GM12878 (cell line): ENCODE measurements around the gene RIT2. TPM values are rescaled to one million over a fixed set of nuclear protein-coding genes. Genes with fewer than 3 reads are reported as not detected.

Source experiments
- ATAC-seq: fragments of 200-7000 bp; cut with Tn5 transposase; 3 replicates; pipeline ENCODE4 v1.9.1; 2020; ENCODE audit warnings: mild to moderate bottlenecking, moderate library complexity
- BruUV-seq: library from RNA; stranded (reverse); fragments of 400-500 nt; replicated peaks from 2 replicates; lab custom pipeline; 2021; lab: Mats Ljungman, UMichigan
- CTCF ChIA-PET: fragments of 300-600 bp; sonication (Branson Sonifier 250); formaldehyde crosslinking; extraction: SDS; loops from one replicate; lab custom pipeline; 2021; ENCODE audit warnings: inconsistent platforms; lab: Yijun Ruan, JAX
- POLR2A ChIA-PET: fragments of 350-600 bp; formaldehyde crosslinking; extraction: SDS; loops from one replicate; lab custom pipeline; 2021; ENCODE audit warnings: inconsistent platforms; lab: Charles Lee
- RAD21 ChIA-PET: fragments of 300-600 bp; sonication (Branson Sonifier 250); formaldehyde crosslinking; loops from one replicate; lab custom pipeline; 2023; ENCODE audit warnings: antibody characterized with exemption; ENCODE audit not compliant: unreplicated experiment; lab: Charles Lee
- SMC1A ChIA-PET: fragments of 300-600 bp; sonication (Branson Sonifier 250); formaldehyde crosslinking; loops from one replicate; lab custom pipeline; 2023; ENCODE audit not compliant: unreplicated experiment, uncharacterized antibody; lab: Charles Lee
- DNase-seq: peaks from one replicate; pipeline ENCODE4 v3.0.0-alpha.2; 2011; ENCODE audit warnings: low read depth, low spot score
- FAIRE-seq: peaks from 3 replicates; lab custom pipeline; 2011; peaks lifted over from hg19 to GRCh38; lab: Jason Lieb, UNC
- H2AFZ ChIP-seq: 2 replicates; pipeline ENCODE4 v1.6.0; 2011; ENCODE audit warnings: low read depth, low read length, control low read depth; ENCODE audit not compliant: control insufficient read depth
- H3K27ac ChIP-seq: 2 replicates; pipeline ENCODE4 v1.5.1; 2011; ENCODE audit warnings: control low read depth; ENCODE audit not compliant: control insufficient read depth, insufficient read depth
- H3K27me3 ChIP-seq, 2 experiments: replicated peaks in 1 of 2; 2 replicates each; pipeline versions ENCODE4 v1.6.0 to v1.6.1; 2011; ENCODE audit warnings: low read length in 1 of 2; ENCODE audit not compliant: control insufficient read depth in 2 of 2, insufficient read depth in 2 of 2
- H3K36me3 ChIP-seq, 2 experiments: 2 replicates each; pipeline ENCODE4 v1.5.1; 2011; ENCODE audit warnings: low read length in 1 of 2; ENCODE audit not compliant: control insufficient read depth in 2 of 2, insufficient read depth in 2 of 2
- H3K4me1 ChIP-seq: 2 replicates; pipeline ENCODE4 v1.6.1; 2011; ENCODE audit warnings: mild to moderate bottlenecking, low read length, moderate library complexity, mixed read lengths; ENCODE audit not compliant: control insufficient read depth, insufficient read depth
- H3K4me2 ChIP-seq: 2 replicates; pipeline ENCODE4 v1.6.0; 2011; ENCODE audit warnings: control low read depth; ENCODE audit not compliant: control insufficient read depth, insufficient read depth
- H3K4me3 ChIP-seq: fragments of 200-600 bp; sonication (generic); 2 replicates; pipeline ENCODE4 v1.5.1; 2016
- H3K79me2 ChIP-seq: 2 replicates; pipeline ENCODE4 v1.6.0; 2011; ENCODE audit warnings: low read length; ENCODE audit not compliant: control insufficient read depth, insufficient read depth
- H3K9ac ChIP-seq: 2 replicates; pipeline ENCODE4 v1.8.0; 2011; ENCODE audit warnings: low read length, control low read depth, mixed read lengths; ENCODE audit not compliant: control insufficient read depth, insufficient read depth
- H3K9me3 ChIP-seq: replicated peaks from 3 replicates; pipeline ENCODE4 v1.5.1; 2011; ENCODE audit warnings: mild to moderate bottlenecking, low read length; ENCODE audit not compliant: control insufficient read depth, insufficient read depth
- H4K20me1 ChIP-seq: 2 replicates; pipeline ENCODE4 v1.6.0; 2011; ENCODE audit not compliant: control insufficient read depth, insufficient read depth
- BHLHE40 ChIP-seq, 2 experiments: fragments of 450-650 bp in 1 of 2; IDR thresholded peaks; 2 replicates each; pipeline ENCODE4 v1.6.1; 2011 to 2017; ENCODE audit warnings: low read depth in 2 of 2, borderline replicate concordance in 1 of 2, improper control_type of control experiment in 1 of 2, low read length in 1 of 2, mild to moderate bottlenecking in 1 of 2
- GABPA ChIP-seq: IDR thresholded peaks from 2 replicates; pipeline ENCODE4 v1.6.1; 2014; ENCODE audit warnings: antibody characterized with exemption, low read depth, mild to moderate bottlenecking, inconsistent platforms
- MEF2B ChIP-seq: fragments of 450-650 bp; IDR thresholded peaks from 2 replicates; pipeline ENCODE4 v1.6.1; 2018; ENCODE audit warnings: mild to moderate bottlenecking, moderate library complexity; ENCODE audit not compliant: partially characterized antibody, poor library complexity, severe bottlenecking
- MLLT1 ChIP-seq: fragments of 450-650 bp; IDR thresholded peaks from 2 replicates; pipeline ENCODE4 v1.6.1; 2016; ENCODE audit warnings: mild to moderate bottlenecking
- NBN ChIP-seq: fragments of 450-650 bp; IDR thresholded peaks from 2 replicates; pipeline ENCODE4 v1.6.1; 2016
- POLR2AphosphoS5 ChIP-seq: IDR thresholded peaks from 2 replicates; pipeline ENCODE4 v1.6.1; 2011; ENCODE audit warnings: mild to moderate bottlenecking, low read length, inconsistent platforms
- RAD21 ChIP-seq: IDR thresholded peaks from 2 replicates; pipeline ENCODE4 v1.6.1; 2011; ENCODE audit warnings: mild to moderate bottlenecking, low read depth, low read length, moderate library complexity; ENCODE audit not compliant: insufficient read depth
- ZNF217 ChIP-seq: fragments of 450-650 bp; IDR thresholded peaks from 2 replicates; pipeline ENCODE4 v1.6.1; 2017; ENCODE audit warnings: antibody characterized with exemption, mild to moderate bottlenecking
- ZNF622 ChIP-seq: fragments of 450-650 bp; IDR thresholded peaks from 2 replicates; pipeline ENCODE4 v1.6.1; 2017; ENCODE audit warnings: mild to moderate bottlenecking, inconsistent platforms
- WGBS: methylation state at CpG from one replicate; pipeline ENCODE4 v1.1.6; 2016; ENCODE audit warnings: low lambda C conversion rate; ENCODE audit not compliant: insufficient replicate concordance, insufficient coverage; ENCODE audit errors: missing lambda C conversion rate; 5-methylcytosine and 5-hydroxymethylcytosine counted together
- in situ Hi-C: fragments of 300-500 bp; cut with MboI; formaldehyde crosslinking; loops from 9 replicates; pipeline ENCODE4 v1.14.3; 2018; ENCODE audit warnings: mixed read lengths
- intact Hi-C: fragments of 100-400 bp; cut with micrococcal nuclease; formaldehyde crosslinking; loops from one replicate; pipeline ENCODE4 v1.14.2; 2022; ENCODE audit not compliant: unreplicated experiment
- polyA plus RNA-seq, 11 experiments: library from polyadenylated mRNA; depleted of rRNA in 4 of 11; unstranded in 6 of 11; stranded (reverse) in 5 of 11; fragments of >200 nt; fragmentation: Nextera tagmentation in 4 of 11; fragmentation: Illumina TruSeq in 1 of 11; extraction: Ambion mirVana in 4 of 11; extraction: Trizol in 1 of 11; gene quantifications; 1 replicate in 1 of 11; 2 replicates in 10 of 11; pipeline versions ENCODE4 v1.2.1 to v1.2.3, GENCODE V29; 2011 to 2016; ENCODE audit warnings: inconsistent platforms in 2 of 11, missing spikeins in 2 of 11, low read depth in 1 of 11
- total RNA-seq, 4 experiments: library from RNA; depleted of rRNA in 3 of 4; stranded (reverse); fragments of >200 nt in 3 of 4; fragmentation: Illumina TruSeq in 1 of 4; extraction: Trizol in 1 of 4; gene quantifications; 2 replicates each; pipeline versions ENCODE4 v1.2.1 to v1.2.3, GENCODE V29; 2013 to 2021

The RIT2 gene
- total and polyA plus RNA-seq, 10 of the 15 experiments (the other 5 are each of a cell fraction or from before 2014, with no cell fraction given), result not detected

DNA sequence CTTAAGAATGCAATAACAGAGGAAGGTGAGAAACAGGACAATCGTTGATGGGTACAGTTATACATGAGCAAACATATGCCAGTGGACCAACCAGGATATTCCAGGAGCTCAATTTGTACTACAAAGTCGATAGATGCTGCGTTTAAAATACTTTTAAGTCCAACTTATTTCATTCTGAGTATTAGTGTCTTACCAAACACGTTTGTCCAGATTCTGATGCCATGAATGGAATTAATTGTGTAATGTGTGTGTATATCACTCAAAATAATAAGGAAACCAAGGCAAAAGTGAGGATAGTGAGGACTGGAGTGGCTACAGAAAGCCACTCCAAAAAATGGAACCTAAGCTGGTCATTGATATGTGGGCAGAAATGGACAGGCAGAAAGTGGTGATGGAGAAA is 332.6 kb downstream of the RIT2 start (continued):
- TF ChIP-seq RAD21, result no peak
- no peak for TF ChIP-seq ZNF217
- no peak for TF ChIP-seq NBN

GRCh38 chr18:42781298-42781815 is 334.1 kb downstream of the RIT2 start:
- no peak for DNase-seq
- SMC1A ChIA-PET, result interaction anchor here (1.3 kb wide), 1 partner anchor 143 kb away, joined by 3 read pairs; no protein-coding TSS in a partner anchor
- TF ChIP-seq ZNF217, result no peak
- TF ChIP-seq MEF2B, result no peak
- TF ChIP-seq MLLT1, result no peak
- no peak for TF ChIP-seq ZNF622
- no peak for TF ChIP-seq BHLHE40 (IDR thresholded peaks at IDR 0.05; ENCODE audit: borderline replicate concordance in 1 of 2, low read depth in 2 of 2, low read length in 1 of 2)
- TF ChIP-seq GABPA, result no peak
- TF ChIP-seq POLR2AphosphoS5, result no peak
- TF ChIP-seq, all 136 proteins: peak for 0
- in situ Hi-C loops (no loop called here), intact Hi-C loops (no loop called here)
- H3K79me2 ChIP-seq, result no peaks in the 10 kb centered on the region
- no peak overlapping the region for H3K4me3 ChIP-seq
- no peak overlapping the region for H3K27ac ChIP-seq
- H3K9ac ChIP-seq, result no peak overlapping the region
- POLR2A ChIA-PET, result no interaction called here
- no peak overlapping the region for H2AFZ ChIP-seq
- CTCF ChIA-PET, result no interaction called here
- H3K27me3 ChIP-seq, result no peaks in the 10 kb centered on the region
- WGBS, result 26% methylated on average over 5 of the region's 5 CpGs
- FAIRE-seq (no peak), ATAC-seq (no peak)
- no peaks in the 10 kb centered on the region for H4K20me1 ChIP-seq
- RAD21 ChIA-PET, result no interaction called here
- H3K4me2 ChIP-seq, result no peak overlapping the region
- no peaks in the 10 kb centered on the region for H3K4me1 ChIP-seq
- no TSS peak for BruUV-seq
- H3K9me3 ChIP-seq, result no peaks in the 10 kb centered on the region
- H3K36me3 ChIP-seq, result no peaks in the 10 kb centered on the region
